Measurements from ENCODE around the gene S100A14.

- no peak for TF ChIP-seq GATA3 (IDR thresholded peaks at IDR 0.05; ENCODE audit: borderline replicate concordance)
- 0 out of 3 replicates have a peak, but pooled peaks have one; percentile 48 for TF ChIP-seq BCL3 (IDR thresholded peaks at IDR 0.05)
- TF ChIP-seq EP300 (IDR thresholded peaks at IDR 0.05): no peak
- TF ChIP-seq TP53 (CRISPR knock-in tag; IDR thresholded peaks at IDR 0.05): no peak
- no peak for TF ChIP-seq CTCF (IDR thresholded peaks at IDR 0.05)
- TF ChIP-seq FOSL2 (IDR thresholded peaks at IDR 0.05): no peak
- no peak for TF ChIP-seq FOSL2 (CRISPR knock-in tag; IDR thresholded peaks at IDR 0.05)
These were observed 3.3 kb downstream of the S100A14 start, which contains the start of gene S100A16 for GRCh38 chr1:153612755-153613331.

Measured in A549 (cell line).